Activated CD4-positive, alpha-beta T cell treated with anti-CD3 and anti-CD28 coated beads for 36 hours (primary cell): ENCODE results near the gene CCS. TPM values are rescaled to one million over a fixed set of nuclear protein-coding genes. Genes with fewer than 3 reads are reported as not detected.
A peak's percentile ranks its signal among the peaks of the same experiment; 100 is the strongest.
"Not testable (repeated sequence)": the region's sequence is repeated elsewhere in the genome, so short reads cannot be mapped to it uniquely, and the experiment has no call there.

Experiments
- ATAC-seq: fragments of 200-7000 bp; cut with Tn5 transposase; one replicate; pipeline ENCODE4 v1.10.0; 2021; ENCODE audit warnings: mild to moderate bottlenecking, moderate library complexity
- CTCF ChIA-PET: fragments of 350-600 bp; sonication (Branson Sonifier 250); formaldehyde crosslinking; loops from one replicate; lab custom pipeline; 2021; ENCODE audit warnings: antibody characterized with exemption; lab: Charles Lee
- POLR2A ChIA-PET: fragments of 350-600 bp; sonication (Branson Sonifier 250); formaldehyde crosslinking; loops from one replicate; lab custom pipeline; 2021; ENCODE audit warnings: antibody characterized with exemption, inconsistent platforms; lab: Charles Lee
- DNase-seq: peaks from one replicate; pipeline ENCODE4 v3.0.0-alpha.2; 2020
- H3K27ac Mint-ChIP-seq: one replicate; pipeline ENCODE4 v1.8.0; 2021; ENCODE audit warnings: mixed read lengths
- H3K27me3 Mint-ChIP-seq: one replicate; pipeline ENCODE4 v1.8.0; 2021; ENCODE audit warnings: mixed read lengths
- H3K36me3 Mint-ChIP-seq: one replicate; pipeline ENCODE4 v1.8.0; 2021; ENCODE audit warnings: low read depth, mixed read lengths
- H3K4me1 Mint-ChIP-seq: one replicate; pipeline ENCODE4 v1.8.0; 2021; ENCODE audit warnings: mixed read lengths
- H3K4me3 Mint-ChIP-seq: one replicate; pipeline ENCODE4 v1.8.0; 2021; ENCODE audit warnings: mild to moderate bottlenecking, moderate library complexity, mixed read lengths
- H3K9me3 Mint-ChIP-seq: one replicate; pipeline ENCODE4 v1.8.0; 2021; ENCODE audit warnings: low read depth, mixed read lengths
- intact Hi-C, 2 experiments: fragments of 100-400 bp; cut with DNase I in 1 of 2; cut with micrococcal nuclease in 1 of 2; formaldehyde crosslinking; loops; one replicate each; pipeline versions ENCODE4 v1.14.2 to v1.15.1; 2022 to 2024; cut with DNase I, micrococcal nuclease
- total RNA-seq, 2 experiments: library from RNA; stranded (reverse); gene quantifications; one replicate each; pipeline ENCODE4 v1.2.3, GENCODE V29; 2021

Gene CCS, protein sequence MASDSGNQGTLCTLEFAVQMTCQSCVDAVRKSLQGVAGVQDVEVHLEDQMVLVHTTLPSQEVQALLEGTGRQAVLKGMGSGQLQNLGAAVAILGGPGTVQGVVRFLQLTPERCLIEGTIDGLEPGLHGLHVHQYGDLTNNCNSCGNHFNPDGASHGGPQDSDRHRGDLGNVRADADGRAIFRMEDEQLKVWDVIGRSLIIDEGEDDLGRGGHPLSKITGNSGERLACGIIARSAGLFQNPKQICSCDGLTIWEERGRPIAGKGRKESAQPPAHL
- total RNA-seq: 10 to 100 TPM; 16.3 to 24.0 TPM

DNA sequence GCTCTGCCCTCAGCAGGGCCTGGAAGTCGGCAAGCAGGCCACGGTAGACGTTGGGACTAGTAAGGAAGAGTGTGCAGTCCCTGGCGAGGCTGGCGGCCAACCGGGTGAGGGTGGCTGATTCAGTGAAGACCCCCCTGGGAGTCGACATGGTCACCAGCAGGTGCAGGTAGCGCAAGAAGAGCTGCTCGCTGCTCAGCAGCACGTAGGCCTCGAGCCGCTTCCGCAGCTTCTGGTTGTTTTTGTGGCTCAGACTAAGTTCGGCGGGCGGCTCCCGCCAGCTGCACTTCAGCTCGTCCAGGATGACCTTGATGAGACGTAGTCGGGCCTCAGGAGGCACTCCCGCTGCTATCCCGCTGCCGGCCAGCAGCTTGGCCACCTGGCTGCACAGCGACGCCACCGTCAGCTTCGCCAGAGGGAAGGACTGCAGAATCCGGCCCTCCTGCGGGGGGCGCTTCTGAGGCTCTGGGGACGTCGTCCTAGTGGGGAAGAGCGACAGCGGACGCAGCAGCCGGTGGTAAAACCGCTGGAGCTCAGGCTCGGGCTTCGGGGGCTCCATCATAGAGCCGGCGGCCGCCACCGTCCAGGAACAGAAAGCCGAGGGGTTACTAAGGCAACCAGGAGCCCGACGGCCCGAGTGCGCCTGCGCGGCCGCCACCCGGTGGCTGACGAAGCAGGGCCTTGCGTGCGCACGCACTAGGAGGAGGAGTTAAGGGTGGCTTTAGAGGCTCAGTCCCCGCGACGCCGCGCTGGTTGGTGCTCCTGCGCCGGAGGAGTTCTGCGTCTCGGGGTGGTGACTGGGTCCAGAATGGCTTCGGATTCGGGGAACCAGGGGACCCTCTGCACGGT lies at the start of gene CCS, which contains the start of gene CCDC87:
TSS of gene CCS (plus strand) at position 729 of the 846 bp plus-strand sequence. CDS start at position 806, 77 bp downstream.
TSS of gene CCDC87 (minus strand) at position 607 of the 846 bp plus-strand sequence. CDS start at position 559, 48 bp downstream.
- ChIA-PET POLR2A (interaction anchor here (1.0 to 2.6 kb wide), 3 partner anchors 24 to 46 kb away, joined by 4 to 20 read pairs (median 10); partner anchors contain the start of genes RBM14 and RBM4), CTCF (interaction anchor here (0.6 to 3.3 kb wide), 14 partner anchors 10 to 284 kb away, joined by 3 to 24 read pairs (median 4); partner anchors contain the start of genes MRPL11, RBM4B and ZDHHC24)
- Mint-ChIP-seq H3K27ac (peak within 1 kb of the TSS; percentile 98), H3K9me3 (no peaks in the 10 kb centered on the region), H3K36me3 (no peaks in the 10 kb centered on the region), H3K4me1 (peaks cover 19% of the 10 kb centered on the region), H3K27me3 (no peaks in the 10 kb centered on the region), H3K4me3 (peak within 1 kb of the TSS; percentile 93)
- intact Hi-C loops: loop anchor here (1.0 to 5.0 kb wide), 14 partner anchors 24 to 590 kb away; partner anchors contain the start of genes RBM14 (in 2 of the 2), RBM4 (in 2 of the 2), RBM4B (in 2 of the 2) and RCE1 (in 2 of the 2)
- DNase-seq (peak; percentile 99), ATAC-seq (peak; percentile 100)

DNA sequence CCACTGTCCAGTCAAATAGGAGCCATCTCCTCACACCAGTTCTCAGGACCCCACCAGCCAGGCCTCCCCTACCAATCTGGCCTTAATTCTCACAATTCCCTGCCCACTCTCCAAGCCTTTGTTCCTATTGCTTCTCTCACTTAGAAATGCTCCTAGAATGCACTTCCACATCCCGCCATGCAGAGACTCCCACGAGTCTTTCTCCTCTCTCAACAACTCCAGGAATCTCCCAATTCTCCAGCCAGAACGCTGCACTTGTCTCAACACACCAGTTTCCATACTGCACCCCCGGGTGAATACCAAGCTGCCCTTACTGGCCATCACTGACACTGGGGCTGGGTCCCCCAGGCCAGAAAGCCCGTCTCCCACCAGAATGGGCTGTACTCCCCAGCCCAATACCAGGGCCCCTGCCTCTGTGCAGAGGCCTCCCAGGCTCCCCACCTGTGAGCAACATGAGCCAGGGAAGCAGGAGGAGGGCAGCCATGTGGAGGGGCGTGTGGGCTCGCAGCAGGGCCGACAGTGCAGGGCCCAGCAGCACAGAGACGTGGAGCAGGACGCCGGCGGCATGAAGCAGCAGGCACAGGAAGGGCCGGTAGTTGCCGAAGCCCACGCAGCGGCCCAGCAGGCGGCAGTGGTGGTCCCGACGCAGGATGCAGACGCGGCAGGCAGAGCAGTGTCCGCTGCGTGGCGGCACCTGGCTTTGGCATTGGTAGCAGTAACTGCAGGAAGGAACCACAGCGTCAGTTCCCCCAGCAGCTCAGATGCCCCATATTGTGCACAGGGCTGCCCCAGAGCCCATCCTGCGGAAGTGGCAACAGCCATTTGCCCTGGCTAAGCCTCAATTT lies 49.5 kb upstream of the CCS start:
- ChIA-PET CTCF (interaction anchor here (0.6 to 1.1 kb wide), 4 partner anchors 33 to 477 kb away, joined by 3 to 4 read pairs (median 3); partner anchors contain the start of gene BBS1), POLR2A (no interaction called here)
- DNase-seq (peak; percentile 73), ATAC-seq (peak; percentile 24)
- H3K4me1 Mint-ChIP-seq: peaks cover 20% of the 10 kb centered on the region
- intact Hi-C loops: no loop called here
- peak overlapping the region; percentile 51 for H3K4me3 Mint-ChIP-seq
- H3K27ac Mint-ChIP-seq: peak overlapping the region; percentile 58
- peaks cover under 1% of the 10 kb centered on the region for H3K27me3 Mint-ChIP-seq
- H3K9me3 Mint-ChIP-seq: no peaks in the 10 kb centered on the region
- peaks cover 4% of the 10 kb centered on the region for H3K36me3 Mint-ChIP-seq

DNA sequence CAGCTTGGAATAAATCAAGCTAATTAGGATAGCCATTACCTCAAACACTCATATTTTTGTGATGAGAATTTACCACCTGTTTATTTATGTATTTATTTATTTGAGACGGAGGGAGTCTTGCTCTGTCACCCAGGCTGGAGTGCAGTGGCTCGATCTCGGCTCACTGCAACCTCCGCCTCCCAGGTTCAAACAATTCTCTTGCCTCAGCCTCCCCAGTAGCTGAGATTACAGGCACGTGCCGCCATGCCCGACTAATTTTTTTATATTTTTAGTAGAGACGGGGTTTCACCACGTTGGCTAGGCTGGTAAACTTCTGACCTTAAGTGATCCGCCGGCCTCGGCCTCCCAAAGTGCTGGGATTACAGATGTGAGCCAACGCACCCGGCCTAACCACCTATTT lies 48.0 kb upstream of the CCS start:
- H3K9me3 Mint-ChIP-seq, ATAC-seq, H3K36me3 Mint-ChIP-seq, H3K27ac Mint-ChIP-seq, DNase-seq, intact Hi-C loops, H3K27me3 Mint-ChIP-seq: not testable (repeated sequence)
- Mint-ChIP-seq H3K4me1 (peaks cover 20% of the 10 kb centered on the region), H3K4me3 (peak overlapping the region; percentile 76)
- ChIA-PET CTCF (interaction anchor here (0.6 to 1.2 kb wide), 4 partner anchors 8 to 134 kb away, joined by 3 read pairs; no protein-coding TSS in a partner anchor), POLR2A (interaction anchor here (2.4 kb wide), 1 partner anchor 134 kb away, joined by 7 read pairs; no protein-coding TSS in a partner anchor)

DNA sequence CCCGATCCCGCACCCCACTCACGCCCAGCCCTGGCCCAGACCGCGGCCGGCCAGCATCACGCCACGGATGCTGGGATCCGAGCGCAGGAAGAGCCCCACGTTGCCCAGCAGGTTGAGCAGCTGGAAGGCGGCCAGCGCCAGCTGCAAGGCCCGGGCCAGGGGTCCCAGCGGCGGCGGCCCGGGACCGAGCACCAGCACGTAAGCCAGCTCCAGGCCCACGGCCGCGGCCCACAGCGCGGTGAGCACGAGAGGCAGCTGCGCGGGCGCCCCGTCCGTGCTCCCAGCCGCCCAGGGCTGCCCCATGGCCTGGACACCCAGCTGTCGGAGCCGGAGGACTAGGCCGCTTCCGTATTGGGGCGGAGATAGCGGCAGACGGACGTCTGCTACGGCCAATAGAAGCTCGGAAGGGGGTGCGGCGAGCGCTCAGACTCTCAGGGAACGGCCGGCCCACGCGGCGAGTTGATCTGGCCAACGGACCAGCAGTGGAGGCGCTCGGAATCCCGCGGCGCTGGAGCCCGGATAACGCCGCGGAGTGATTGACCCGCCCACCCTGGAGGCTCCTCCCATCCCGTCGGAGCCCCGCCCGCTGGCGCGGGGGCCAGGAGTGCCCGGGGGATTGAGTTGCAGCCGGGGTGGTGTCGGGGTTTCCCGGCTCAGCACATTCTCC lies 47.2 kb upstream of the CCS start, which contains the start of gene ZDHHC24:
TSS of gene ZDHHC24 (minus strand) at position 348 of the 667 bp plus-strand sequence. CDS start at position 303, 45 bp downstream.
- ChIA-PET POLR2A (interaction anchor here (0.6 to 2.4 kb wide), 5 partner anchors 92 to 133 kb away, joined by 3 to 7 read pairs (median 4); no protein-coding TSS in a partner anchor), CTCF (interaction anchor here (0.6 to 1.5 kb wide), 13 partner anchors 9 to 1107 kb away, joined by 3 to 5 read pairs (median 3); partner anchors contain the start of genes CTSF, DPP3, RBM4 and RBM4B)
- no peaks in the 10 kb centered on the region for H3K9me3 Mint-ChIP-seq
- H3K36me3 Mint-ChIP-seq: peaks cover 4% of the 10 kb centered on the region
- intact Hi-C loops: loop anchor here (1.0 to 2.0 kb wide), 15 partner anchors 33 to 573 kb away; partner anchors contain the start of genes RBM14 (in 2 of the 2), BBS1 (in 1 of the 2), CCDC87 (in 1 of the 2) and CCS (in 1 of the 2)
- H3K27me3 Mint-ChIP-seq: peaks cover 5% of the 10 kb centered on the region
- ATAC-seq: peak; percentile 94
- H3K4me3 Mint-ChIP-seq: peak within 1 kb of the TSS; percentile 76
- peak; percentile 95 for DNase-seq
- H3K4me1 Mint-ChIP-seq: peaks cover 20% of the 10 kb centered on the region
- H3K27ac Mint-ChIP-seq: peak within 1 kb of the TSS; percentile 67

DNA sequence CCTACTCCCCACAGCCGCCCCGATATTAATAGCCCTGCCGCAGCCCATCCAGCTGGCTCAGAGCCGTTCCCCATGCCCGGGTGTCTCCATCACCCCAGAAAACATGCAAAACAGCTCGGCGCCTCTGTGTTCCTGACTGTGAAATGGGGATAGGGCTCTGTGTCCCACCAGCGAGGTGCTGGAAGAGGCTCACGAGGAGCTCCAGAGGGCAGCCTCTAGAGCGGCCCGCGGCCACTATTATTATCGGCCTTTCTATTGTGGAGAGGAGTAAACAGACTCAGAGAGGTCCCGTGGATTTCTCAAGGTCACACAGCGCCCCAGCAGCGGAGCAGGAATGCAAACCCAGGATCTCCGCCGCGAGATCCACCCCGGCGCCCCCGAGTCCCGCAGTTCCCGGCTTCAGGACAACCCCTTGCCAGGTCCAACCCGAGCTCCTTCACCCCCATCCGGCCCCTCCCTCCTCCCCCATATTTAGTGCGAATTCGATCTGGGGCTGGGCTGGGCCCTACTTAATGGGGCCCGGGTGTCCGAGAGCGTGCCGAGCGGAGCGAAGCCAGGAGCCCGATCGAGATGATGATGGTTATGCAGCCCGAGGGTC lies 46.5 kb upstream of the CCS start, which contains the start of gene ACTN3:
TSS of gene ACTN3 (plus strand) at position 536 of the 598 bp plus-strand sequence. CDS start at position 571, 35 bp downstream.
- ATAC-seq: peak; percentile 0
- Mint-ChIP-seq H3K9me3 (no peaks in the 10 kb centered on the region), H3K4me3 (peak within 1 kb of the TSS; percentile 76), H3K36me3 (peaks cover 3% of the 10 kb centered on the region), H3K27ac (peak within 1 kb of the TSS; percentile 33), H3K27me3 (peaks cover 5% of the 10 kb centered on the region), H3K4me1 (peaks cover 20% of the 10 kb centered on the region)
- peak; percentile 37 for DNase-seq
- POLR2A ChIA-PET: interaction anchor here (0.6 to 2.4 kb wide), 4 partner anchors 91 to 132 kb away, joined by 3 to 7 read pairs (median 4); no protein-coding TSS in a partner anchor
- CTCF ChIA-PET: interaction anchor here (0.6 to 1.5 kb wide), 11 partner anchors 9 to 1106 kb away, joined by 3 to 5 read pairs (median 3); partner anchors contain the start of genes CTSF, DPP3, RBM4 and RBM4B
- intact Hi-C loops: loop anchor here (1.0 to 2.0 kb wide), 15 partner anchors 33 to 572 kb away; partner anchors contain the start of genes RBM14 (in 2 of the 2), BBS1 (in 1 of the 2), CCDC87 (in 1 of the 2) and CCS (in 1 of the 2)

DNA sequence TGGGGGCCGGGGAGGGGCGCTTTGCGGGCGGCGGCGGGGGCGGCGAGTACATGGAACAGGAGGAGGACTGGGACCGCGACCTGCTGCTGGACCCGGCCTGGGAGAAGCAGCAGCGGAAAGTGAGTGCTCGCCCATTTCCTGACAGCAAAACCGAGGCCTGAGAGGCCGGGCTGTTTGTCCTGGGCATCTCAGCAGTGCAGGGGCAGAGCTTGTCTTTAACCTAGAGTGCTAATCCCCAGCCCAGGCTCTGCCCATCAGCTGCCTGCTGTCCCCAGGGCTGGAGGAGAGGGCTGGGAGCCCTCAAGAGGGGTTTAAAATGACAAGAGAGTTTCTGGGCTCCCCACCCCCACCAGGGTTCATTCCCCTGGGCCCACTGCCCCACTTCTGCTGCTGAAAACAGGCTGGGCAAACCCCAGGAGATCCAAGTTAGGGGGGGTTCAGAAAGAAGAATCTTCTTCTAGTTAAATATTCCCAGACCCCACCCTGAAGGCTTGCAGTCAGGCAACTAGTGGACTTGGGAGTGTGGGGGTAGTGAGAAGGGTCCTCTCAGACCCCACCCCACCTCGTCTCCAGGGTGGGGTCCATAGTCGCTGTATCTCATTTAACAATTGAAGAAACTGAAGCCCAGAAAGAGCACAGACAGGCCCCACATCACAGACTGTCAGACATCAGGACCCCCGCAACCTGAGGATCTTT lies 45.9 kb upstream of the CCS start:
- Mint-ChIP-seq H3K9me3 (no peaks in the 10 kb centered on the region), H3K27ac (peak overlapping the region; percentile 33), H3K4me3 (peak overlapping the region; percentile 76), H3K36me3 (no peaks in the 10 kb centered on the region), H3K4me1 (peaks cover 20% of the 10 kb centered on the region), H3K27me3 (peaks cover 5% of the 10 kb centered on the region)
- no peak for ATAC-seq
- no peak for DNase-seq
- ChIA-PET POLR2A (interaction anchor here (2.4 kb wide), 1 partner anchor 131 kb away, joined by 7 read pairs; no protein-coding TSS in a partner anchor), CTCF (interaction anchor here (1.0 to 1.5 kb wide), 5 partner anchors 8 to 91 kb away, joined by 3 to 5 read pairs (median 4); partner anchors contain the start of genes CTSF, DPP3 and RBM4)
- intact Hi-C loops: loop anchor here (1.0 to 2.0 kb wide), 15 partner anchors 32 to 572 kb away; partner anchors contain the start of genes RBM14 (in 2 of the 2), BBS1 (in 1 of the 2), CCDC87 (in 1 of the 2) and CCS (in 1 of the 2)

DNA sequence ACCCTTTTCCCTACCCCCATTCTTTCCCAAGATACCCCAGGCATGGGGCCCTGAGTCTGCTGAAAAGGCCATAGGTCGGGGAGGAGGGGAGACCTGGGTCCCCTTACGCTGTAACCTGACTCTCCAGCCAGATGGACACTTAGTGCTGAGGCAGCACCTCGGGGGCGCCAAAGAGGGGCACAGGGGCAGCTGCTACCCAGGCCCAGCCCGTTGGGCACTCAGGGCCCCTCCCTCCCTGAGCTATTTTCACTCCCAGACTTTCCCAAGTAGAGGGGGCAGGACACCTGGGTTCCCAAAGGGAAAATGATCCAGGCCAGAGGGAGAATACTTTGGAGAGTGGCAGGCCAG lies 45.3 kb upstream of the CCS start:
- ATAC-seq: no peak
- Mint-ChIP-seq H3K4me1 (peaks cover 20% of the 10 kb centered on the region), H3K27me3 (peaks cover 5% of the 10 kb centered on the region), H3K4me3 (no peak overlapping the region), H3K9me3 (no peaks in the 10 kb centered on the region), H3K27ac (no peak overlapping the region), H3K36me3 (no peaks in the 10 kb centered on the region)
- POLR2A ChIA-PET: no interaction called here
- no peak for DNase-seq
- CTCF ChIA-PET: no interaction called here
- intact Hi-C loops: loop anchor here in 1 of 2 experiments (2.0 kb wide), 2 partner anchors 411 to 571 kb away; partner anchors contain the start of genes KDM2A and PC

DNA sequence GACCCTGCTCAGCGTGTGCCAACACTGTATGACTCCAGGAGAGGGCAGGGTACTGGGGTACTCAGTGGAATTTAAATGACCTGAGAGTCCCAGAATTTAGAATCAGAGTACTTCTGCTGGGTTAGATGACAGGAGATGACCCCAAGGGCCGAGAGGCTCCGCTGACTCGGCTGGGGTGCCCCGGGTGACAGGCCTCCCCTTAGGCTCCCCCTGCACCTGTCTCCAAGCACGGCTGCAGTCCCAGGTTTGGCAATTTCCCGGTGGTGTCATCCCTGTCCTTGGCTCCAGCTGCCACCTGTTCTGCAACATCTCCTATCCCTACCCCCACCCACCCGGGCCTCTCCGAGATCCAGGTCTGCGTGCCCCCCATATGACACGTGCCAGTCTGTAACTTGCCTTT lies 44.9 kb upstream of the CCS start:
- H3K9me3 Mint-ChIP-seq: no peaks in the 10 kb centered on the region
- H3K27ac Mint-ChIP-seq: no peak overlapping the region
- H3K36me3 Mint-ChIP-seq: no peaks in the 10 kb centered on the region

More for the DNA sequence above, 44.9 kb upstream of the CCS start:
- H3K27me3 Mint-ChIP-seq: peaks cover 5% of the 10 kb centered on the region
- POLR2A ChIA-PET: no interaction called here
- intact Hi-C loops: no loop called here
- CTCF ChIA-PET: no interaction called here
- peaks cover 19% of the 10 kb centered on the region for H3K4me1 Mint-ChIP-seq
- no peak overlapping the region for H3K4me3 Mint-ChIP-seq
- ATAC-seq: no peak
- DNase-seq: no peak
